HCT116 (cell line): ENCODE results near the gene CCDC127.

ENCODE experiments used
- CBX3 ChIP-seq: IDR thresholded peaks from 2 replicates; pipeline ENCODE4 v1.6.1; 2012; ENCODE audit warnings: low read depth
- CTCF ChIP-seq, 3 experiments: fragments of 200-600 bp in 1 of 3; sonication (generic) in 1 of 3; IDR thresholded peaks in 2 of 3; conservative IDR thresholded peaks in 1 of 3; 2 replicates each; pipeline ENCODE4 v1.5.1; 2012 to 2017; ENCODE audit warnings: low read depth in 2 of 3, low read length in 2 of 3, antibody characterized with exemption in 1 of 3, borderline replicate concordance in 1 of 3, control low read depth in 1 of 3, mild to moderate bottlenecking in 1 of 3, mixed read lengths in 1 of 3, mixed run types in 1 of 3, moderate library complexity in 1 of 3; ENCODE audit not compliant: insufficient read depth in 1 of 3
- EZH2 ChIP-seq: fragments of 200-600 bp; sonication (generic); IDR thresholded peaks from 2 replicates; pipeline ENCODE4 v1.6.1; 2017; ENCODE audit warnings: antibody characterized with exemption, mixed run types
- RAD21 ChIP-seq: IDR thresholded peaks from 2 replicates; pipeline ENCODE4 v1.6.1; 2012; ENCODE audit warnings: low read depth, mild to moderate bottlenecking
- SP1 ChIP-seq: IDR thresholded peaks from 2 replicates; pipeline ENCODE4 v1.6.1; 2012; ENCODE audit warnings: low read depth

GRCh38 chr5:204966-205670 lies 12.8 kb downstream of the CCDC127 start:
- TF ChIP-seq EZH2 = no peak
- no peak for TF ChIP-seq RAD21
- no peak for TF ChIP-seq CTCF (IDR thresholded peaks at IDR 0.05 in 2 of 3, conservative IDR thresholded peaks at IDR 0.05 in 1 of 3; ENCODE audit: borderline replicate concordance in 1 of 3, insufficient read depth in 1 of 3, low read depth in 2 of 3, low read length in 2 of 3)
- TF ChIP-seq SP1 = no peak
- no peak for TF ChIP-seq CBX3
